Neural crest cell (in vitro differentiated cells): ENCODE data around the gene C22orf31. TPM values are rescaled to one million over a fixed set of nuclear protein-coding genes. Genes with fewer than 3 reads are reported as not detected.

Experiments used
- DNase-seq: peaks from one replicate; pipeline ENCODE4 v3.0.0; 2021; ENCODE audit warnings: low read depth, mixed read lengths, low spot score
- H3K27ac Mint-ChIP-seq: one replicate; pipeline ENCODE4 v1.8.0; 2021; ENCODE audit warnings: mild to moderate bottlenecking, mixed read lengths; ENCODE audit not compliant: unreplicated experiment
- H3K27me3 Mint-ChIP-seq: 2 replicates; pipeline ENCODE4 v1.8.0; 2021; ENCODE audit warnings: low read depth, mild to moderate bottlenecking, mixed read lengths
- H3K36me3 Mint-ChIP-seq: 2 replicates; pipeline ENCODE4 v1.8.0; 2021; ENCODE audit warnings: low read depth, mild to moderate bottlenecking, mixed read lengths
- H3K4me1 Mint-ChIP-seq: 2 replicates; pipeline ENCODE4 v1.8.0; 2021; ENCODE audit warnings: mixed read lengths
- H3K4me3 Mint-ChIP-seq: one replicate; pipeline ENCODE4 v1.8.0; 2021; ENCODE audit warnings: mild to moderate bottlenecking, mixed read lengths
- H3K9me3 Mint-ChIP-seq: 2 replicates; pipeline ENCODE4 v1.8.0; 2021; ENCODE audit warnings: mixed read lengths
- CTCF ChIP-seq: fragments of 200-600 bp; sonication (generic); conservative IDR thresholded peaks from 2 replicates; pipeline ENCODE4 v1.5.0; 2021; ENCODE audit warnings: antibody characterized with exemption, mild to moderate bottlenecking
- total RNA-seq: library from RNA; stranded (reverse); gene quantifications from 2 replicates; pipeline ENCODE4 v1.2.1, GENCODE V29; 2021

Gene C22orf31
- total RNA-seq, 1 donor from 2014 or later, result not detected

GRCh38 chr22:29011240-29012100 is 50.2 kb downstream of the C22orf31 start:
- Mint-ChIP-seq H3K27ac (peak overlapping the region; percentile 73), H3K27me3 (no peaks in the 10 kb centered on the region), H3K4me3 (no peak overlapping the region), H3K9me3 (no peaks in the 10 kb centered on the region), H3K36me3 (peaks cover 5% of the 10 kb centered on the region), H3K4me1 (peaks cover 51% of the 10 kb centered on the region)
- no peak for DNase-seq
- TF ChIP-seq CTCF, result no peak

- H3K9me3 Mint-ChIP-seq, result no peaks in the 10 kb centered on the region
- no peak for TF ChIP-seq CTCF
- DNase-seq, result no peak
- H3K27me3 Mint-ChIP-seq, result no peaks in the 10 kb centered on the region
- peaks cover 54% of the 10 kb centered on the region for H3K4me1 Mint-ChIP-seq
- H3K27ac Mint-ChIP-seq, result no peak overlapping the region
- H3K36me3 Mint-ChIP-seq, result peaks cover 3% of the 10 kb centered on the region
- H3K4me3 Mint-ChIP-seq, result no peak overlapping the region
Measured at GRCh38 chr22:29009148-29009547, 52.5 kb downstream of the C22orf31 start.

Other genes starting within 250 kb of the C22orf31 start
- gene ZNRF3, start 178.3 kb downstream of the C22orf31 start, total RNA-seq, result 18.5 and 18.9 TPM in 2 replicates
- 3.9 and 4.9 TPM in 2 replicates for gene KREMEN1, start 11.2 kb upstream of the C22orf31 start, total RNA-seq
- 9.0 and 10.4 TPM in 2 replicates for gene EMID1, start 144.1 kb upstream of the C22orf31 start, total RNA-seq
- 64.9 and 65.6 TPM in 2 replicates for gene RHBDD3, start 206.2 kb upstream of the C22orf31 start, total RNA-seq
- 483 and 497 TPM in 2 replicates for gene EWSR1, start 206.4 kb upstream of the C22orf31 start, total RNA-seq
- gene GAS2L1, start 244.8 kb upstream of the C22orf31 start, total RNA-seq, result 7.8 and 8.9 TPM in 2 replicates